SK-N-SH (cell line): ENCODE measurements around the gene PTPN13.

Source experiments
- CHD2 ChIP-seq: fragments of 150-350 bp; IDR thresholded peaks from 2 replicates; pipeline ENCODE4 v1.6.1; 2018; ENCODE audit warnings: low read length; ENCODE audit not compliant: partially characterized antibody
- CTCF ChIP-seq: fragments of 200-600 bp; sonication (generic); IDR thresholded peaks from 2 replicates; pipeline ENCODE4 v1.6.1; 2017; ENCODE audit warnings: antibody characterized with exemption, mild to moderate bottlenecking, moderate library complexity
- ELF1 ChIP-seq: IDR thresholded peaks from 2 replicates; pipeline ENCODE4 v1.4.0; 2012
- EP300 ChIP-seq, 2 experiments: IDR thresholded peaks; 2 replicates each; pipeline versions ENCODE4 v1.4.0 to v1.6.1; 2012; ENCODE audit warnings: borderline replicate concordance in 1 of 2, low read depth in 1 of 2, low read length in 1 of 2
- EZH2phosphoT487 ChIP-seq: fragments of 200-600 bp; sonication (generic); IDR thresholded peaks from 2 replicates; pipeline ENCODE4 v1.6.1; 2017; ENCODE audit warnings: low read depth, mixed run types, mild to moderate bottlenecking, antibody characterized with exemption, moderate library complexity, borderline replicate concordance
- FOSL2 ChIP-seq: IDR thresholded peaks from 2 replicates; pipeline ENCODE4 v1.4.0; 2012; ENCODE audit warnings: low read depth, mild to moderate bottlenecking, moderate library complexity, borderline replicate concordance
- MXI1 ChIP-seq: IDR thresholded peaks from 2 replicates; pipeline ENCODE4 v1.6.1; 2012; ENCODE audit warnings: mild to moderate bottlenecking, low read depth, low read length, improper control_type of control experiment
- NRF1 ChIP-seq: IDR thresholded peaks from 2 replicates; pipeline ENCODE4 v1.6.1; 2012; ENCODE audit warnings: low read depth, mild to moderate bottlenecking, low read length
- POLR2AphosphoS5 ChIP-seq: IDR thresholded peaks from 2 replicates; pipeline ENCODE4 v1.6.1; 2012; ENCODE audit warnings: low read depth, low read length
- REST ChIP-seq: IDR thresholded peaks from 2 replicates; pipeline ENCODE4 v1.6.1; 2012; ENCODE audit warnings: mild to moderate bottlenecking, low read depth, low read length, moderate library complexity
- RXRA ChIP-seq: IDR thresholded peaks from 2 replicates; pipeline ENCODE4 v1.4.0; 2012; ENCODE audit warnings: low read depth, mild to moderate bottlenecking, borderline replicate concordance
- SIN3A ChIP-seq: IDR thresholded peaks from 2 replicates; pipeline ENCODE4 v1.6.1; 2012; ENCODE audit warnings: low read depth, mild to moderate bottlenecking, low read length, moderate library complexity, borderline replicate concordance
- TAF1 ChIP-seq: IDR thresholded peaks from 2 replicates; pipeline ENCODE4 v1.6.1; 2012; ENCODE audit warnings: low read depth, mild to moderate bottlenecking, low read length, moderate library complexity, borderline replicate concordance
- YY1 ChIP-seq: IDR thresholded peaks from 2 replicates; pipeline ENCODE4 v1.4.0; 2012; ENCODE audit warnings: low read depth, mild to moderate bottlenecking

- TF ChIP-seq CTCF (no peak), POLR2AphosphoS5 (no peak), SIN3A (no peak), TAF1 (no peak), MXI1 (no peak), EP300 (IDR thresholded peaks at IDR 0.05; ENCODE audit: borderline replicate concordance in 1 of 2, low read depth in 1 of 2, low read length in 1 of 2) (no peak), RXRA (no peak), CHD2 (no peak), EZH2phosphoT487 (no peak), NRF1 (no peak), REST (no peak), ELF1 (no peak), FOSL2 (peak; percentile 45; the same call in 1 of the 2 replicates), YY1 (no peak)
These were observed 261.5 kb downstream of the PTPN13 start for GRCh38 chr4:86855572-86855971.
